IMR-90 (cell line): ENCODE measurements around the gene LTN1. TPM values are rescaled to one million over a fixed set of nuclear protein-coding genes. Genes with fewer than 3 reads are reported as not detected.

Source experiments
- ATAC-seq: fragments of 200-7000 bp; cut with Tn5 transposase; 2 replicates; pipeline ENCODE4 v1.9.1; 2020; ENCODE audit warnings: low read depth, mild to moderate bottlenecking, moderate library complexity
- BruUV-seq: library from RNA; stranded (reverse); fragments of 400-500 nt; replicated peaks from 2 replicates; lab custom pipeline; 2021; lab: Mats Ljungman, UMichigan
- CTCF ChIA-PET: fragments of 300-600 bp; formaldehyde crosslinking; extraction: SDS; loops from one replicate; lab custom pipeline; 2021; ENCODE audit warnings: antibody characterized with exemption; lab: Yijun Ruan, JAX
- POLR2A ChIA-PET: fragments of 300-600 bp; sonication (Branson Sonifier 250); formaldehyde crosslinking; loops from one replicate; lab custom pipeline; 2022; ENCODE audit warnings: antibody characterized with exemption; ENCODE audit not compliant: unreplicated experiment; lab: Charles Lee
- DNase-seq: peaks from one replicate; pipeline ENCODE4 v3.0.0; 2013
- H2AFZ ChIP-seq: replicated peaks from 2 replicates; pipeline ENCODE3; 2013; ENCODE audit warnings: low read length, mild to moderate bottlenecking; ENCODE audit not compliant: poor library complexity
- H2AK5ac ChIP-seq: 2 replicates; pipeline ENCODE4 v1.6.1; 2013; ENCODE audit warnings: low read depth, low read length, inconsistent platforms
- H2AK9ac ChIP-seq: replicated peaks from 2 replicates; pipeline ENCODE3; 2013; ENCODE audit warnings: mild to moderate bottlenecking, low read depth, low read length, moderate library complexity; ENCODE audit not compliant: poor library complexity
- H2BK120ac ChIP-seq: 2 replicates; pipeline ENCODE4 v1.6.1; 2013; ENCODE audit warnings: low read depth, low read length, inconsistent platforms
- H2BK15ac ChIP-seq: 3 replicates; pipeline ENCODE4 v1.6.1; 2013; ENCODE audit warnings: low read depth, low read length, inconsistent platforms
- H2BK20ac ChIP-seq: 2 replicates; pipeline ENCODE4 v1.6.1; 2013; ENCODE audit warnings: low read depth, mild to moderate bottlenecking, inconsistent platforms, low read length, moderate library complexity
- H2BK5ac ChIP-seq: 2 replicates; pipeline ENCODE4 v1.6.1; 2013; ENCODE audit warnings: mild to moderate bottlenecking, low read depth, low read length, inconsistent platforms; ENCODE audit not compliant: poor library complexity, severe bottlenecking
- H3K14ac ChIP-seq: replicated peaks from 2 replicates; pipeline ENCODE4 v1.6.1; 2013; ENCODE audit warnings: low read depth, low read length, inconsistent platforms
- H3K18ac ChIP-seq: 2 replicates; pipeline ENCODE4 v1.6.1; 2013; ENCODE audit warnings: low read depth, low read length, control low read depth
- H3K23ac ChIP-seq: 2 replicates; pipeline ENCODE4 v1.6.1; 2013; ENCODE audit warnings: low read depth, low read length, inconsistent platforms
- H3K27ac ChIP-seq: 2 replicates; pipeline ENCODE4 v1.5.1; 2013; ENCODE audit warnings: mild to moderate bottlenecking, control low read depth, low read length; ENCODE audit not compliant: insufficient read depth
- H3K27me3 ChIP-seq: 2 replicates; pipeline ENCODE4 v1.6.1; 2013; ENCODE audit warnings: low read length; ENCODE audit not compliant: control insufficient read depth, insufficient read depth
- H3K36me3 ChIP-seq: 2 replicates; pipeline ENCODE4 v1.6.1; 2013; ENCODE audit warnings: low read length, mixed read lengths; ENCODE audit not compliant: control insufficient read depth, insufficient read depth
- H3K4ac ChIP-seq: 2 replicates; pipeline ENCODE4 v1.6.1; 2013; ENCODE audit warnings: low read depth, low read length, inconsistent platforms
- H3K4me1 ChIP-seq: 2 replicates; pipeline ENCODE4 v1.6.1; 2013; ENCODE audit warnings: low read length, mixed read lengths; ENCODE audit not compliant: control insufficient read depth, insufficient read depth
- H3K4me2 ChIP-seq: 2 replicates; pipeline ENCODE4 v1.6.1; 2013; ENCODE audit warnings: low read depth, mild to moderate bottlenecking, control low read depth, low read length, moderate library complexity
- H3K4me3 ChIP-seq: 2 replicates; pipeline ENCODE4 v1.5.1; 2013; ENCODE audit warnings: low read depth, mild to moderate bottlenecking, control low read depth, low read length, moderate library complexity; ENCODE audit not compliant: insufficient read depth
- H3K56ac ChIP-seq: 2 replicates; pipeline ENCODE4 v1.6.1; 2013; ENCODE audit warnings: low read length, inconsistent platforms; ENCODE audit not compliant: insufficient read depth; ENCODE audit errors: extremely low read depth
- H3K79me1 ChIP-seq, 2 experiments: 2 replicates each; pipeline ENCODE4 v1.6.1; 2013; ENCODE audit warnings: low read length in 2 of 2, inconsistent platforms in 1 of 2, low read depth in 1 of 2
- H3K9ac ChIP-seq: 2 replicates; pipeline ENCODE4 v1.6.1; 2013; ENCODE audit warnings: low read depth, low read length, control low read depth
- H3K9me1 ChIP-seq: 2 replicates; pipeline ENCODE4 v1.6.1; 2013; ENCODE audit warnings: low read length, inconsistent platforms; ENCODE audit not compliant: insufficient read depth
- H3K9me3 ChIP-seq: 2 replicates; pipeline ENCODE4 v1.6.1; 2013; ENCODE audit warnings: low read length; ENCODE audit not compliant: control insufficient read depth, insufficient read depth
- H4K20me1 ChIP-seq: 2 replicates; pipeline ENCODE4 v1.6.1; 2013; ENCODE audit warnings: low read length, inconsistent platforms; ENCODE audit not compliant: insufficient read depth
- H4K5ac ChIP-seq: 2 replicates; pipeline ENCODE4 v1.6.1; 2013; ENCODE audit warnings: mild to moderate bottlenecking, low read depth, low read length, control low read depth
- H4K8ac ChIP-seq, 2 experiments: 2 replicates each; pipeline ENCODE4 v1.6.1; 2013; ENCODE audit warnings: low read depth in 2 of 2, low read length in 2 of 2, control low read depth in 1 of 2, inconsistent platforms in 1 of 2
- H4K91ac ChIP-seq: 2 replicates; pipeline ENCODE4 v1.6.1; 2013; ENCODE audit warnings: low read depth, low read length, inconsistent platforms; ENCODE audit not compliant: insufficient read depth
- BHLHE40 ChIP-seq: fragments of 150-350 bp; IDR thresholded peaks from 2 replicates; pipeline ENCODE4 v1.6.1; 2016; ENCODE audit warnings: mild to moderate bottlenecking, low read depth, low read length
- MAFK ChIP-seq: IDR thresholded peaks from 2 replicates; pipeline ENCODE4 v1.6.1; 2012; ENCODE audit warnings: low read depth, low read length, improper control_type of control experiment
- MAZ ChIP-seq: IDR thresholded peaks from 2 replicates; pipeline ENCODE4 v1.6.1; 2012; ENCODE audit warnings: low read depth, mild to moderate bottlenecking, low read length, improper control_type of control experiment, moderate library complexity, borderline replicate concordance
- MXI1 ChIP-seq: IDR thresholded peaks from 2 replicates; pipeline ENCODE4 v1.6.1; 2012; ENCODE audit warnings: low read depth, mild to moderate bottlenecking, low read length, moderate library complexity, borderline replicate concordance
- RCOR1 ChIP-seq: IDR thresholded peaks from 2 replicates; pipeline ENCODE4 v1.6.1; 2012; ENCODE audit warnings: mild to moderate bottlenecking, low read length, improper control_type of control experiment; ENCODE audit not compliant: insufficient replicate concordance
- RFX5 ChIP-seq: IDR thresholded peaks from 2 replicates; pipeline ENCODE4 v1.8.0; 2012; ENCODE audit warnings: low read depth, mild to moderate bottlenecking, low read length, moderate library complexity
- SMC3 ChIP-seq: fragments of 150-350 bp; IDR thresholded peaks from 2 replicates; pipeline ENCODE4 v1.6.1; 2016; ENCODE audit warnings: low read depth, mild to moderate bottlenecking, antibody characterized with exemption, low read length, moderate library complexity
- WGBS, 2 experiments: methylation state at CpG; one replicate each; pipeline versions ENCODE4 v1.1.5 to v1.1.7; 2013; ENCODE audit warnings: missing lambda C conversion rate in 2 of 2; ENCODE audit not compliant: insufficient read length in 1 of 2; ENCODE audit errors: extremely low coverage in 2 of 2; 5-methylcytosine and 5-hydroxymethylcytosine counted together
- dilution Hi-C: fragments of 300-500 bp; cut with HindIII; formaldehyde crosslinking; loops from one replicate; pipeline ENCODE4 v1.14.3; 2018; ENCODE audit warnings: low sequenced_read_pairs; ENCODE audit not compliant: unreplicated experiment
- in situ Hi-C: fragments of 300-500 bp; cut with MboI; formaldehyde crosslinking; loops from 3 replicates; pipeline ENCODE4 v1.14.3; 2019; ENCODE audit warnings: low sequenced_read_pairs, inconsistent platforms, mixed read lengths
- intact Hi-C: fragments of 100-400 bp; cut with micrococcal nuclease; formaldehyde crosslinking; loops from 2 replicates; pipeline ENCODE4 v1.10.0; 2022
- polyA plus RNA-seq, 3 experiments: library from polyadenylated mRNA; depleted of rRNA; stranded (reverse); fragments of >200 nt; gene quantifications; 2 replicates each; pipeline ENCODE4 v1.2.3, GENCODE V29; 2012; ENCODE audit warnings: low replicate concordance in 1 of 3
- total RNA-seq: library from RNA; depleted of rRNA; stranded (reverse); fragments of >200 nt; gene quantifications from 2 replicates; pipeline ENCODE4 v1.2.3, GENCODE V29; 2012
- TF ChIP-seq, protein P1 (sequence below): fragments of 150-350 bp; IDR thresholded peaks from 2 replicates; pipeline ENCODE4 v1.6.1; 2016; ENCODE audit warnings: low read depth, mild to moderate bottlenecking, low read length, moderate library complexity, borderline replicate concordance

LTN1 gene
- total and polyA plus RNA-seq, 2 of the 4 experiments (the other 2 are of a cell fraction), result 6.7 to 35.5 TPM

DNA sequence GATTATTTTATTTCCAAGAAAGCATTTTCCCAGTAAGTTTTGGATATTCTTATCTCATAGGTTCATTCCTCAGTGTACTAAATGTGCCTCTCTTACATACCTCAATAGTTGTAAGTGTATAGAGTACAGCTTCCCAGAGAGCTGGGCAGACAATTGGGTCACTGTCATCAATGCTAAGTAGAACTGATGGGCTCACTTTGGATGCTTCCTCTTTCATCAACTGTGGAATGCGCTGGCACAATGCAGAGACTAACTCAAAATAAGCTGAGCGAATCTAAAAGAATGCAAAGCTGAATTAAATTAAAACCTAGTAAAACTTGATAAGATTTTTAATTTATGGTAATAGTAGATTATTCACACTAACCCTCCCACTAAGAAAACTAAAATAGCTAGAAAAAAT lies 21.5 kb downstream of the LTN1 start:
- intact Hi-C loops, result no loop called here
- H2BK20ac ChIP-seq, result no peak overlapping the region
- TF ChIP-seq, protein P1, sequence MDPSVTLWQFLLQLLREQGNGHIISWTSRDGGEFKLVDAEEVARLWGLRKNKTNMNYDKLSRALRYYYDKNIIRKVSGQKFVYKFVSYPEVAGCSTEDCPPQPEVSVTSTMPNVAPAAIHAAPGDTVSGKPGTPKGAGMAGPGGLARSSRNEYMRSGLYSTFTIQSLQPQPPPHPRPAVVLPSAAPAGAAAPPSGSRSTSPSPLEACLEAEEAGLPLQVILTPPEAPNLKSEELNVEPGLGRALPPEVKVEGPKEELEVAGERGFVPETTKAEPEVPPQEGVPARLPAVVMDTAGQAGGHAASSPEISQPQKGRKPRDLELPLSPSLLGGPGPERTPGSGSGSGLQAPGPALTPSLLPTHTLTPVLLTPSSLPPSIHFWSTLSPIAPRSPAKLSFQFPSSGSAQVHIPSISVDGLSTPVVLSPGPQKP, result no peak
- TF ChIP-seq RCOR1 (no peak), SMC3 (no peak), MXI1 (no peak), RFX5 (no peak), BHLHE40 (no peak), MAZ (no peak), MAFK (no peak)

More for the DNA sequence above, 21.5 kb downstream of the LTN1 start:
- Histone ChIP-seq H3K4ac (no peak overlapping the region), H2BK15ac (no peak overlapping the region), H4K20me1 (peaks cover 6% of the 10 kb centered on the region; the same call in 1 of the 2 replicates), H3K14ac (no peak overlapping the region), H3K9me1 (peaks cover 3% of the 10 kb centered on the region), H3K56ac (no peak overlapping the region), H2AFZ (no peak overlapping the region), H4K8ac (no peak overlapping the region), H3K18ac (no peak overlapping the region), H3K23ac (no peak overlapping the region), H3K4me3 (no peak overlapping the region), H3K79me1 (peaks cover 0 to 18% of the 10 kb centered on the region in 2 experiments; a peak in 3 of 4 replicates), H3K27me3 (no peaks in the 10 kb centered on the region), H3K4me1 (peaks cover 9% of the 10 kb centered on the region), H3K27ac (no peak overlapping the region), H3K9ac (no peak overlapping the region), H3K36me3 (peaks cover 24% of the 10 kb centered on the region), H4K5ac (no peak overlapping the region), H2AK9ac (no peak overlapping the region), H2BK120ac (no peak overlapping the region), H2BK5ac (no peak overlapping the region), H3K4me2 (no peak overlapping the region), H4K91ac (no peak overlapping the region), H2AK5ac (no peak overlapping the region), H3K9me3 (no peaks in the 10 kb centered on the region)
- peak; percentile 19 for DNase-seq
- CTCF ChIA-PET, result no interaction called here
- no TSS peak for BruUV-seq
- dilution Hi-C loops, result no loop called here
- POLR2A ChIA-PET, result no interaction called here
- in situ Hi-C loops, result no loop called here
- WGBS, 2 experiments, result no CpG with 5 or more reads among the region's 2 CpGs
- peak; percentile 55; the same call in 1 of the 2 replicates for ATAC-seq
